HCT116 (cell line): ENCODE results near the gene LTBP1.
"Not testable (repeated sequence)": the region's sequence is repeated elsewhere in the genome, so short reads cannot be mapped to it uniquely, and the experiment has no call there.

Experiments
- CEBPB ChIP-seq: IDR thresholded peaks from 2 replicates; pipeline ENCODE4 v1.6.1; 2012; ENCODE audit warnings: low read depth
- EGR1 ChIP-seq: IDR thresholded peaks from 2 replicates; pipeline ENCODE4 v1.6.1; 2012; ENCODE audit warnings: low read depth
- ELF1 ChIP-seq: IDR thresholded peaks from 2 replicates; pipeline ENCODE4 v1.6.1; 2012; ENCODE audit warnings: low read depth, borderline replicate concordance
- EZH2 ChIP-seq: fragments of 200-600 bp; sonication (generic); IDR thresholded peaks from 2 replicates; pipeline ENCODE4 v1.6.1; 2017; ENCODE audit warnings: antibody characterized with exemption, mixed run types
- POLR2A ChIP-seq: IDR thresholded peaks from 2 replicates; pipeline ENCODE4 v1.7.0; 2011; ENCODE audit warnings: borderline replicate concordance; ENCODE audit not compliant: insufficient read depth, insufficient read length; ENCODE audit errors: extremely low read depth
- POLR2AphosphoS5 ChIP-seq: IDR thresholded peaks from 2 replicates; pipeline ENCODE4 v1.6.1; 2011; ENCODE audit warnings: mild to moderate bottlenecking, low read depth, low read length, moderate library complexity
- RAD21 ChIP-seq: IDR thresholded peaks from 2 replicates; pipeline ENCODE4 v1.6.1; 2012; ENCODE audit warnings: low read depth, mild to moderate bottlenecking
- SIN3A ChIP-seq: IDR thresholded peaks from 2 replicates; pipeline ENCODE4 v1.6.1; 2012; ENCODE audit warnings: low read depth
- SP1 ChIP-seq: IDR thresholded peaks from 2 replicates; pipeline ENCODE4 v1.6.1; 2012; ENCODE audit warnings: low read depth
- SRF ChIP-seq: IDR thresholded peaks from 2 replicates; pipeline ENCODE4 v1.6.1; 2012; ENCODE audit warnings: low read depth
- TCF7L2 ChIP-seq: IDR thresholded peaks from 2 replicates; pipeline ENCODE4 v1.7.0; 2011; ENCODE audit warnings: borderline replicate concordance, inconsistent platforms; ENCODE audit not compliant: insufficient read depth, insufficient read length; ENCODE audit errors: extremely low read depth
- YY1 ChIP-seq: IDR thresholded peaks from 2 replicates; pipeline ENCODE4 v1.6.1; 2011; ENCODE audit warnings: low read length, low read depth, moderate library complexity, mild to moderate bottlenecking; ENCODE audit not compliant: insufficient replicate concordance; ENCODE audit errors: extremely low read depth
- TF ChIP-seq, protein P1 (sequence below), 3 experiments: fragments of 200-600 bp in 1 of 3; sonication (generic) in 1 of 3; IDR thresholded peaks in 2 of 3; conservative IDR thresholded peaks in 1 of 3; 2 replicates each; pipeline ENCODE4 v1.5.1; 2012 to 2017; ENCODE audit warnings: low read depth in 2 of 3, low read length in 2 of 3, antibody characterized with exemption in 1 of 3, borderline replicate concordance in 1 of 3, control low read depth in 1 of 3, mild to moderate bottlenecking in 1 of 3, mixed read lengths in 1 of 3, mixed run types in 1 of 3, moderate library complexity in 1 of 3; ENCODE audit not compliant: insufficient read depth in 1 of 3
- TF ChIP-seq, protein P2 (sequence below): IDR thresholded peaks from 2 replicates; pipeline ENCODE4 v1.6.1; 2012; ENCODE audit warnings: low read depth

DNA sequence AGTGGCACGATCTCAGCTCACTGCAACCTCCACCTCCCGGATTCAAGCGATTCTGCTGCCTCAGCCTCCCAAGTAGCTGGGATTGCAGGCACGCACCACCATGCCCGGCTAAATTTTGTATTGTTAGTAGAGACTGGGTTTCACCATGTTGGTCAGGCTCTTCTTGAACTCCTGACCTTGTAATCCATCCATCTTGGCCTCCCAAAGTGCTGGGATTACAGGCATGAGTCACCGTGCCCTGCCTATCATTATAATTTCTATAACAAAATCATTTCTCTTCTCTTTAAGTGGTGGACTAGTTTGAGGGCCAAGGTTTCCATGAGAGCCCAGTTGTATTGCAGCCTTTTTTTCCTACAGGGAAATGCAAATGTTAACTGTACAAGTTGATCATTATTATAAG is 442.9 kb downstream of the LTBP1 start:
- TF ChIP-seq, protein P1, sequence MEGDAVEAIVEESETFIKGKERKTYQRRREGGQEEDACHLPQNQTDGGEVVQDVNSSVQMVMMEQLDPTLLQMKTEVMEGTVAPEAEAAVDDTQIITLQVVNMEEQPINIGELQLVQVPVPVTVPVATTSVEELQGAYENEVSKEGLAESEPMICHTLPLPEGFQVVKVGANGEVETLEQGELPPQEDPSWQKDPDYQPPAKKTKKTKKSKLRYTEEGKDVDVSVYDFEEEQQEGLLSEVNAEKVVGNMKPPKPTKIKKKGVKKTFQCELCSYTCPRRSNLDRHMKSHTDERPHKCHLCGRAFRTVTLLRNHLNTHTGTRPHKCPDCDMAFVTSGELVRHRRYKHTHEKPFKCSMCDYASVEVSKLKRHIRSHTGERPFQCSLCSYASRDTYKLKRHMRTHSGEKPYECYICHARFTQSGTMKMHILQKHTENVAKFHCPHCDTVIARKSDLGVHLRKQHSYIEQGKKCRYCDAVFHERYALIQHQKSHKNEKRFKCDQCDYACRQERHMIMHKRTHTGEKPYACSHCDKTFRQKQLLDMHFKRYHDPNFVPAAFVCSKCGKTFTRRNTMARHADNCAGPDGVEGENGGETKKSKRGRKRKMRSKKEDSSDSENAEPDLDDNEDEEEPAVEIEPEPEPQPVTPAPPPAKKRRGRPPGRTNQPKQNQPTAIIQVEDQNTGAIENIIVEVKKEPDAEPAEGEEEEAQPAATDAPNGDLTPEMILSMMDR (IDR thresholded peaks at IDR 0.05 in 2 of 3, conservative IDR thresholded peaks at IDR 0.05 in 1 of 3; ENCODE audit: borderline replicate concordance in 1 of 3, insufficient read depth in 1 of 3, low read depth in 2 of 3, low read length in 2 of 3) = not testable (repeated sequence)
- TF ChIP-seq, protein P2, sequence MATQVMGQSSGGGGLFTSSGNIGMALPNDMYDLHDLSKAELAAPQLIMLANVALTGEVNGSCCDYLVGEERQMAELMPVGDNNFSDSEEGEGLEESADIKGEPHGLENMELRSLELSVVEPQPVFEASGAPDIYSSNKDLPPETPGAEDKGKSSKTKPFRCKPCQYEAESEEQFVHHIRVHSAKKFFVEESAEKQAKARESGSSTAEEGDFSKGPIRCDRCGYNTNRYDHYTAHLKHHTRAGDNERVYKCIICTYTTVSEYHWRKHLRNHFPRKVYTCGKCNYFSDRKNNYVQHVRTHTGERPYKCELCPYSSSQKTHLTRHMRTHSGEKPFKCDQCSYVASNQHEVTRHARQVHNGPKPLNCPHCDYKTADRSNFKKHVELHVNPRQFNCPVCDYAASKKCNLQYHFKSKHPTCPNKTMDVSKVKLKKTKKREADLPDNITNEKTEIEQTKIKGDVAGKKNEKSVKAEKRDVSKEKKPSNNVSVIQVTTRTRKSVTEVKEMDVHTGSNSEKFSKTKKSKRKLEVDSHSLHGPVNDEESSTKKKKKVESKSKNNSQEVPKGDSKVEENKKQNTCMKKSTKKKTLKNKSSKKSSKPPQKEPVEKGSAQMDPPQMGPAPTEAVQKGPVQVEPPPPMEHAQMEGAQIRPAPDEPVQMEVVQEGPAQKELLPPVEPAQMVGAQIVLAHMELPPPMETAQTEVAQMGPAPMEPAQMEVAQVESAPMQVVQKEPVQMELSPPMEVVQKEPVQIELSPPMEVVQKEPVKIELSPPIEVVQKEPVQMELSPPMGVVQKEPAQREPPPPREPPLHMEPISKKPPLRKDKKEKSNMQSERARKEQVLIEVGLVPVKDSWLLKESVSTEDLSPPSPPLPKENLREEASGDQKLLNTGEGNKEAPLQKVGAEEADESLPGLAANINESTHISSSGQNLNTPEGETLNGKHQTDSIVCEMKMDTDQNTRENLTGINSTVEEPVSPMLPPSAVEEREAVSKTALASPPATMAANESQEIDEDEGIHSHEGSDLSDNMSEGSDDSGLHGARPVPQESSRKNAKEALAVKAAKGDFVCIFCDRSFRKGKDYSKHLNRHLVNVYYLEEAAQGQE = not testable (repeated sequence)
- not testable (repeated sequence) for TF ChIP-seq YY1, SIN3A, SP1, EGR1, POLR2A, TCF7L2, SRF, EZH2, CEBPB, POLR2AphosphoS5, RAD21, ELF1
